Activated CD4-positive, alpha-beta T cell treated with anti-CD3 and anti-CD28 coated beads for 48 hours (primary cell): ENCODE data around the gene AUTS2.
"Not testable (repeated sequence)": the region's sequence is repeated elsewhere in the genome, so short reads cannot be mapped to it uniquely, and the experiment has no call there.

Source experiments
- DNase-seq: peaks from one replicate; pipeline ENCODE4 v3.0.0-alpha.2; 2020

Gene AUTS2

DNA sequence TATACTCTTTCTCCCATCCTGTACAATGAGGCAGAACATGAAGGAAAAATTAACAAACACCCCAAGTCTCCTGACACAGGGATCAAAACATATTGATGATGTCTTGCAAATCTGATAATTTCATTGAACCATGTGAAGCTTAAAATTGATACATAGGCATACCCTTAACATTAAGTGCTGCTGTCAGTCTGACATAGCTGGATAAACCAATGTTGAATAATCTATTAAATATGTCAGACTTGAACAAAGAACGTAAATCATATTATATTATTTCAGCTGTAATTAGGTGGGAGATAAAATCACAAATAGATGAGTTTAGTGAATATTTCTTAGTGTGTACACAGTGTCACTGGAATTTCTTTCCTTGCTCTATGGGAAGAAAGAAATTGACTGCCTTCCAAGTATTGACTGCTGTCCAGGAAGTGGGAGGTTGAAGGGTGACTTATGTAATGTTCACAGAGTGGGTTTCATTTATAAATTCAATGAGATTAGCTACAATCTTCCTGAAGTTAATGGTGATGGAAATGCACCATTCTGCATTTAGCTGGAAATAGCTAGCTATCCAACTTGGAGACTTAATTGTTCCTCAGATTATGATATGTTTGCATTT is 170.8 kb downstream of the AUTS2 start:
- DNase-seq = no peak

GRCh38 chr7:69769826-69770225 is 171.6 kb downstream of the AUTS2 start:
- DNase-seq = no peak

GRCh38 chr7:69770613-69771012 is 172.3 kb downstream of the AUTS2 start:
- no peak for DNase-seq

DNA sequence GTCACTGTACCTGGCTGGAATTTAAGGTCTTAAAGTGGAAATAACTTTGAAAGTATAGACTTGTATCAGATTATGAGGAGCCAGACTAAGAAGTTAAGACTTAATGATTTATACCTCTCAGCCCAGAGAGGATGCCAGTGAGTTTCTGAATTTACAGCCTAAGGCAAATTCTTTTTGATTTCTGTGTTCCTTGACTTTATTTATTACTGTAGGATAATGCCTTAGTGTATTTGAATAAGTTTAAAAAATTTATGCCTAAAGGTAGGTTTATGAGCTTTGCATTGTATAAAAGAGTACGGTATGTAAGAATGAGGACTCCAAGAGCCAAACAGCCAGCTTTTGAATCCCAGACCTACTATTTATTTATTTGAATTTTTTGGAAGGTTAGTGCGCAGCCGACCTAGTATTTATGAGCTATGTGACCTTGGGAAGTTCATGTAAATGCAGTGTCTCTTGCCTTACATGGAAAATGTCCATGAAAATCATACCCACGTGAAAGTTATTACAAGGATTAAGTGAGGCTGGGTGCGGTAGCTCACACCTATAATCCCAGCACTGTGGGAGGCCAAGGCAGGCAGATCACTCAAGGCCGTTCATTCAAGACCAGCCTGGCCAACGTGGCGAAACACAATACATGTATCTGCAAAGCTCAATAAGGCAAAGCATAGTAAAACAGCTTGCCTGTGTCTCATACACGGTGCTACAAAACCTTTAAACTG is 174.6 kb downstream of the AUTS2 start:
- DNase-seq = no peak

DNA sequence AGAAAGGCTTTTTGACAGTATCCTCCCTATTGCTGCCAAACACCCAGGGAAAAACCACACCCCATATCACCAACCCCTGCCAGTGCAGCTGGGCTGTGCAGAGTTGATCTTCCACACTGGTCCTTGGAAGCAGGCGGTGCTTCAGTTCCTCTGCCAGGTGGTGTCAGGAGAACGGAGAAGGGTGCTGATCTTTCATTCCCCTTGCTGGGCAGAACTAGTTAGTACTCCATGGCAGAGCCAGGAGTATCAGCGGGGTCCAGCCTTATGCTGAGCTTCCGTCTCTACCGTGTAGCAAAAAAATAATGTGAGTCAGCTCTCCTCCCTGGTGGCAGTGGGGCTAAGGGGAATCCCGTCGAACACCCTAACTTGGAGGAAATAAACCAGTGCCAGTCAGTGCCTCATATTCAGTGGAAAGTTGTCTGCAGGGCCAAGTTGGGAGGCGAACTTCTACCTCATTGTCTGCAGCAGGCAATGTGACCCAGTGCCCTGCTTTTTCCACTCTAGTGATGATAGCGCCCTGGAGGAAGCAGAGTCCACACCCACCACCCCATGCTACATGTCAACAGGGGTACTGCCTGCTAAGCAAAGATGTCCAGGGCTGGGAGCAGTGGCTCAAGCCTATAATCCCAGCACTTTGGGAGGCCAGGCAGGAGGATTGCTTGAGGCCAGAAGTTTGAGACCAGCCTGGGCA is 175.4 kb downstream of the AUTS2 start:
- no peak for DNase-seq

- DNase-seq = no peak
Observed at GRCh38 chr7:69775231-69775771, 177.0 kb downstream of the AUTS2 start.

DNA sequence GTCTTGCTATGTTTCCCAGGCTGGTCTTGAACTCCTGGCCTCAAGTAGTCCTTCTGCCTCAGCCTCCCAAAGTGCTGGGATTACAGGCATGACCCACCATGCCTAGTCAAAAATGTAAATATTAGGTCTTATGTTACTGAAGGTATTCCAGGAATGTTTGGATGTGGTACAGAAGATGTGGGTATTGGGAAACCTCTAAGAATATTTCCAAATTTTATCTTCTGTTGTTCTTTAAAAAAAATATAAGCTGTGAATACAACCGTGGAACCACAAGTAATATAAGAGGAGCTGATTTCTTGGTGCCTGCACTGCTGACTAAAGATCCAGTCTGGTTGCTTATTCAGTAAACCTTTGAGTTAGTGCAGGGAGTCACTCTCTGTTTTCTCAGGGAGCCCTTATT is 178.3 kb downstream of the AUTS2 start:
- DNase-seq = no peak

- DNase-seq = no peak
Observed at GRCh38 chr7:69778138-69778537, 179.9 kb downstream of the AUTS2 start.

DNA sequence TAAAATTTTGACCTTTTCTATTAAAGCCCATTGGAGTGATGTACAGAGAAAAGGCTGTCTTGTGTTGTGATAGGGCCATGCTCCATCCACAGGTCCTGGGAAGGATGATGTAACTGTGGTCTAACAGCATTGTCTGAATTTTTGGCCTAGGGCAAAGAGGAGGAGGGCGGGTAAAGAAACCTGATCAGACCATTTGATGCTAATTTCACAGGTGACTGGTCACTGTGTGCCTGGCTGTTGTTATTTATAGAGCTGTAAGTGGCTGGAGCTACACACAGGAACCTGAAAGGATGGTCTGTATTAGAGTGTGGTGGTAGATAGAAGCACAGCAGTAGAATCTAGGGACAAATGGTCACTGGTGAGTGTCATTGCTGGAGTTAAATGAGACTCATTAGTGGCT is 182.1 kb downstream of the AUTS2 start:
- no peak for DNase-seq

- DNase-seq = no peak
Observed at GRCh38 chr7:69781412-69781846, 183.2 kb downstream of the AUTS2 start.

- no peak for DNase-seq
Observed at GRCh38 chr7:69782917-69783684, 184.8 kb downstream of the AUTS2 start.

- not testable (repeated sequence) for DNase-seq
Observed at GRCh38 chr7:69786130-69786529, 187.9 kb downstream of the AUTS2 start.

DNA sequence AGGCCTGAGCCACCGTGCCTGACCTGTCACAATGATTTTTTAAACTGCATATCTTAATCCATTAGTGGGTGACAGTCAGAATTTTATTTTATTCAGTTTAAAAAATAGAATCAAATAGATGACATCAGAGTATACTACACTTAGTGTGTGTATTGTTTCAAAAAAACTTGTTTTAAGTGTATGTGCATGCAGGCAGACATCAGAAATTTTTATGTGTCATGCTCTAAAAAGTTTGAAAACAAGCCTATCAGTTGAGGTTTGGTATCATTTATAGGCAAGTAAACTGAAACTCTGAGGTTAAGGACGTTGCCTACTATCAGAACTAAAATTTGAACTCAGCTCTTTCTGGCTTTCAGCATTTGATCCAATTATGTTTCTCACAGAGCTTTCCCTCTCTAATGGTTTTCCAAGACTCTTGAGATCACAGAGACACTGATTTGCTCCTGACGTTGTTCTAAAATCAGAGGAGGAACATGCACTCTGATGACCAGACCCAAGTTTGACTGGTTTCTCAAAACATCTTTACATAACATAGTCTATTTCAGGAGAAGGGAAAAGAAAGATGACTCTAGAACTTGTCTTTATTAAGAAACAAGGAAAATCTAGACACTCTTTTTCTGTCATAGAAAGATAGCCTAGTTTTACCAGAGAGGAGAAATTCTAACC is 188.6 kb downstream of the AUTS2 start:
- no peak for DNase-seq

DNA sequence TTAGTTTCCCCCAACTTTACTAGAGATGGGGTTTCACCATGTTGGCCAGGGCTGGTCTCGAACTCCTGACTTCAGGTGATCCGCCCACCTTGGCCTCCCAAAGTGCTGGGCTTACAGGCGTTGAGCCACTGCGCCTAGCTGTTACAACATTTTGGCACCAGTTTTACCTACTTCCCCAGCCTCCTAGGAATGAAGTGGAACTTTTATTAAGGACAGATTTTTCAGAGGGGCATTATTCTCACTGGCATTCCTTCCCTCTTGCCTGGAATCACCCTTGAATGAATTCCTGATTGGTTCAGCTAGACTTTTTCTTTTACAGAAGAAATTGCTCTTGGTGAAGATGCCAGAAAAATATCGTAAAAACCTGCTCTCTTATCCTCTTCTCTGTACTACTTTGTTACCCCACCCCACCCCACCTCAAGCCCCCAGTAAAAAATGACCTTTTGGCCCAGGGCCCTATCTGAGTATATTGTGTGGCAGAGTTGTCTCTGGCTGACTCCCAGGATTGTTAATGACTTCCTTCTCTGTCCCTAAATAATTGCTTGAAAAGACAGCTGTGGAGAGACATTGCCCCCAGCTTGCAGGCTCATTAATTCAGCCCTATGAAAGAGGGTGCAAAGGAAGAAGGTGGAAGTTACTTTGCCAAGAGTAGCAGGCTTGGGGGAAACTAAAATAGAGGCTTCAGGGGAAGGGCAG is 189.6 kb downstream of the AUTS2 start:
- no peak for DNase-seq

DNA sequence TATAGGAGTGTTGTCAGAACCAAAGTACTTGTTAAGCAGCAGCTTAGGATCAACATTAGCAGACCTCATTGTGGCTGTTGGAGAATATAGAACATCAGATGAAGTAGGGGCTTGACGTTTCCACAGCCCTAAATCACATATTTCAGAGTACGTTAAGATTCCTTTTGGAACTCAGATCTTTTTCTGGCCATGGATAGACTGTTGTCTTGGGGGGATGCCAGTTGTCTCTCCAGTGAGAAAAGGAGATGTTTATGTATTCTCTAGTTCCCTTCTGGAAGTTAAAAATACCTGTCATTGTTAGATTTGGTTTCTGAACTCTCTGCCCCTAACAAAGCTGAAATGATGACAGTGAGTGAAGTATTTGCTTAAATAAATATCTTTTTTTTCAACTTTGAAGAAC is 191.3 kb downstream of the AUTS2 start:
- DNase-seq = no peak

GRCh38 chr7:69790977-69791724 is 192.9 kb downstream of the AUTS2 start:
- DNase-seq = no peak

- DNase-seq = no peak
Observed at GRCh38 chr7:69791739-69792138, 193.5 kb downstream of the AUTS2 start.

- DNase-seq = no peak
Observed at GRCh38 chr7:69795932-69796331, 197.7 kb downstream of the AUTS2 start.

DNA sequence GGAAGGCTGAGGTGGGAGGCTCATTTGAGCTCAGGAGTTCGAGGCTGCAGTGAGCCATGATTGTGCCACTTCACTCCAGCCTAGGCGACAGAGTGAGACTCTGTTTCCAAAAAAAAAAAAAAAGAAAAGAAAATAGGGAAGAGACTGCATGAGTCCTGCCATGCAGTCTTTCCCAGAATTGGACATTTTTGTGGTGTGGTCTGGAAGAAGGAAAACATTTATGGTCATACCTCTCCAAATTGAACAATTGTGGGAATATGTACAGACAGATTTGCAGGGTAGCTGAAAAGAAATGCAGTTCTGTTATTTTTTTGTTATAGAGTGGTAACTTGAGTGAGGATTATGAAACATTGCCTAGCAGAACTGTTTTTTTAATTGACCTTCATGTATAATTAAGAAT is 198.1 kb downstream of the AUTS2 start:
- DNase-seq = no peak

- no peak for DNase-seq
Observed at GRCh38 chr7:69799048-69799697, 200.9 kb downstream of the AUTS2 start.

DNA sequence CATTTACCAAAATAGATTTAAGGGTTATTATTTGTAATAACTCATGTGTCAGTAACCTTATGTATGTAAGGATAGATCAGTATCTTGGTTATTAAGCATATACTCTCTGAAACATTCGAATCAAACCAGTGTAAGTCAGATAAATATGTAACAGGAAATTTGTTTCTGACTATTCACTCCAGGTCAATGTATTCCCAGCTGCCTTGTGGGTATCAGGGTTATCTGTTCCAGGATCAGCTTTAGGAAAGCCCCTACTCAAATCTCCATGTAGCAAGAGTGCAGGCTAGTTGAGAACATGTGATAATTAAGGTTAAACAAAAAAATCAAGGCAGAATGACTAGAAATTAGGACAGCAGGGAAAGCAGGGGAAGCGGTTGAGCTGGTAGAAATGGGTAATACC is 201.7 kb downstream of the AUTS2 start:
- DNase-seq = no peak
